ENCODE data around the gene IL31RA.

The IL31RA gene

DNA sequence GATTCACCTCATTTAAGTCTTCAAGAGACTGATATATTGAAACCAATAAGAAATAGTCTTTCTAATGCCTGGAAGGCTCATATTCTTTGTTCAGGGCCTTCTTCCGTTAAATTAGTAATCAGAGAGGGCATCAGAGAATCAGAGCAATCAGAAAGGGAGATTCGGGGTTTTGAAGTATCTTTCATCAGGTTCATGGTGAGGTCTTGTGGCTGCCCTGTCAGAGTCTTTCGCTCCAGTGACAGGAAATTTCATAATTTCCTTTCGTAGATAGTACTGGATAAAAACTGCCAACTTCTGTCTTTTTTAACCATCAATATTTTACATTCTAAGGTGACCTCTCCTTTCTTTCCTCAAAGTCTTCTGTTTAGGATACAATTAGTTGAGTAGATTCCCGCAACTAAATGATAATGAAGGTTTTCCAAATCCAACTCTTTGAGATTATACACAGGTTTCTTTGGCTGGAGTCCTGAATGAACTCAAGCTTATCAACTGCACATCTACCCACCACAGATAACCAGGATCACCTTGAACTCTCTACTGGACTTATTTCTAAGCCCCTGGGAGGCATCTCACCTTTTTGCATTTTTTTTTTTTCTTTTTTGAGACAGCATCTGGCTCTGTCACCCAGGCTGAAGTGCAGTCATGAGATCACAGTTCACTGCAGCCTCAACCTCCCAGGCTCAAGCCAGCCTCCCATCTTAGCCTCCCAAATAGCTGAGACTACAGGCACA, 5.5 kb downstream of the IL31RA start:
- TF ChIP-seq, protein P1, sequence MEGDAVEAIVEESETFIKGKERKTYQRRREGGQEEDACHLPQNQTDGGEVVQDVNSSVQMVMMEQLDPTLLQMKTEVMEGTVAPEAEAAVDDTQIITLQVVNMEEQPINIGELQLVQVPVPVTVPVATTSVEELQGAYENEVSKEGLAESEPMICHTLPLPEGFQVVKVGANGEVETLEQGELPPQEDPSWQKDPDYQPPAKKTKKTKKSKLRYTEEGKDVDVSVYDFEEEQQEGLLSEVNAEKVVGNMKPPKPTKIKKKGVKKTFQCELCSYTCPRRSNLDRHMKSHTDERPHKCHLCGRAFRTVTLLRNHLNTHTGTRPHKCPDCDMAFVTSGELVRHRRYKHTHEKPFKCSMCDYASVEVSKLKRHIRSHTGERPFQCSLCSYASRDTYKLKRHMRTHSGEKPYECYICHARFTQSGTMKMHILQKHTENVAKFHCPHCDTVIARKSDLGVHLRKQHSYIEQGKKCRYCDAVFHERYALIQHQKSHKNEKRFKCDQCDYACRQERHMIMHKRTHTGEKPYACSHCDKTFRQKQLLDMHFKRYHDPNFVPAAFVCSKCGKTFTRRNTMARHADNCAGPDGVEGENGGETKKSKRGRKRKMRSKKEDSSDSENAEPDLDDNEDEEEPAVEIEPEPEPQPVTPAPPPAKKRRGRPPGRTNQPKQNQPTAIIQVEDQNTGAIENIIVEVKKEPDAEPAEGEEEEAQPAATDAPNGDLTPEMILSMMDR (IDR thresholded peaks at IDR 0.05; ENCODE audit: control extremely low read depth, extremely low read depth, low read depth, missing control alignments), result no peak
- ChIA-PET CTCF (no interaction called here), POLR2A (no interaction called here)
- DNase-seq (ENCODE audit: extremely low spot score), result no peak

DNA sequence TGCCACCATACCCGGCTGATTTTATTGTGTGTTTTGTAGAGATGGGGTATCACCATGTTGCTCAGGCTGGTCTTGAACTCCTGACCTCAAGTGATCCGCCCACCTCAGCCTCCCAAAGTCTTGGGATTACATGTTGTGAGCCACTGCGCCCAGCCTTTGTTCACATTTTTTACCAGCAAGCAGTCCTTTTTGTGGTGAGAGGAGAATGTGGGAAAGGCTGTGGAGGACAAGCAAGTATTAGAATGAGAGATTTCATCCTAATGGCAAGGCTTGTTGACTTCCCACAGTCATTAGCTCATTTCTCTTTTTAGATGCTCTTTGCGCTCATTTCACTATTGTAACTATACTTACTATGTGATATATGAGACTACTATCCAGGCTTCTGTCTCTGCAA, 6.1 kb downstream of the IL31RA start:
- POLR2A ChIA-PET, result no interaction called here
- TF ChIP-seq, protein P1 (IDR thresholded peaks at IDR 0.05; ENCODE audit: control extremely low read depth, extremely low read depth, low read depth, missing control alignments), result no peak
- CTCF ChIA-PET, result no interaction called here
- DNase-seq (ENCODE audit: extremely low spot score), result no peak

DNA sequence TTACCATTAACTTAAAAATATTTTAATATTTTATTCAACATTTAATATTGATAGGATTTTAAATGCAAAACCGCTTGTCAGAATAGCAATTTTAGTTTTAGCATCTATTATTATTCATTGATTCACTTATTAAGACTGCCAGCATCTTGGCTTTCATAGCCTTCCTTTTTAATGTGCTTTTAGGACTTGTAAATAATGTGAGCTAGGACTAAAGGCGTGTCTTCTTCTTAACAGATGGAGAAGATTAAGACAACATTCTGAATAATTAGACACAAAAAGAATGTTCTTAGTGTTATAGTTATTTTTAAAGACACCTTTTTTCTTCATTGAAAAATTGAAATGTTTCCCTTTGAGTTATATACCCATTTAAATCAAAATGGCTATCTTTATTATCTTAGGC, 6.9 kb downstream of the IL31RA start:
- ChIA-PET CTCF (no interaction called here), POLR2A (no interaction called here)
- TF ChIP-seq, protein P1 (IDR thresholded peaks at IDR 0.05; ENCODE audit: control extremely low read depth, extremely low read depth, low read depth, missing control alignments), result no peak
- no peak for DNase-seq (ENCODE audit: extremely low spot score)

DNA sequence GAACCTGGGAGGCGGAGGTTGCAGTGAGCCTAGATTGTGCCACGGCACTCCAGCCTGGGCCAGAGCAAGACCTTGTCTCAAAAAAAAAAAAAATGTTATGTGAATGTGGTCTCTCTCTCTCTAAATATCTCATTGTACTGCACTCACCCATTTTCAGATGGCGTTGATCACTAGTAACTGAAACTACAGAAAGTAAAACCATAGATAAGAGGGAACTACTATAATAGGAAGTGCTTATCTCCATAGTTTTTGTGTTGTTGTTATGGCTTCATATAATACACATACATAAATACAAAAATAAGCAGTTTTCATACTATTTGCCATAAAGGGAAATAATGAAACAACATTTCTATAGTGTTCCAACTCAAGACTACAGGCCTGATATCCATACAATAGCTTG, 9.1 kb downstream of the IL31RA start:
- ChIA-PET POLR2A (no interaction called here), CTCF (no interaction called here)
- DNase-seq (ENCODE audit: extremely low spot score), result no peak
- TF ChIP-seq, protein P1 (IDR thresholded peaks at IDR 0.05; ENCODE audit: control extremely low read depth, extremely low read depth, low read depth, missing control alignments), result no peak

DNA sequence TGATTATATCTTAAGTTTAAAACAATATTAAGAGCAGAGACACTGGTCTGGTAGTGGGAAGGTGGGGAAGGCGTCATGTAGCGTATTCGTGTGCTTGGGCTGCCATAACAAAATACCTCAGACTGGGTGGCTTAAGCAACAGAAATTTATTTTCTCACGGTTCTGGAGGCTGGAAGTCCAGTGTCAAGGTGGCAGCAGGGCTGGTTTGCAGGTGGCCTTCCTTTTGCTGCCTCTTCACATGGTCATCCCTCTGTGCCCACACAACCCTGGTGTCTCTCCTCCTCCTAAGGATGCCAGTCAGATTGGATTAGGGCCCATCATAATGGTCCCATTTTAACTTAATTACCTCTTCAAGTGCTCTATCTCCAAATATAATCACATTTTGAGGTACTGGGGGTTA, 9.6 kb downstream of the IL31RA start:
- ChIA-PET CTCF (no interaction called here), POLR2A (no interaction called here)
- TF ChIP-seq, protein P1 (IDR thresholded peaks at IDR 0.05; ENCODE audit: control extremely low read depth, extremely low read depth, low read depth, missing control alignments), result no peak
- DNase-seq (ENCODE audit: extremely low spot score), result no peak

DNA sequence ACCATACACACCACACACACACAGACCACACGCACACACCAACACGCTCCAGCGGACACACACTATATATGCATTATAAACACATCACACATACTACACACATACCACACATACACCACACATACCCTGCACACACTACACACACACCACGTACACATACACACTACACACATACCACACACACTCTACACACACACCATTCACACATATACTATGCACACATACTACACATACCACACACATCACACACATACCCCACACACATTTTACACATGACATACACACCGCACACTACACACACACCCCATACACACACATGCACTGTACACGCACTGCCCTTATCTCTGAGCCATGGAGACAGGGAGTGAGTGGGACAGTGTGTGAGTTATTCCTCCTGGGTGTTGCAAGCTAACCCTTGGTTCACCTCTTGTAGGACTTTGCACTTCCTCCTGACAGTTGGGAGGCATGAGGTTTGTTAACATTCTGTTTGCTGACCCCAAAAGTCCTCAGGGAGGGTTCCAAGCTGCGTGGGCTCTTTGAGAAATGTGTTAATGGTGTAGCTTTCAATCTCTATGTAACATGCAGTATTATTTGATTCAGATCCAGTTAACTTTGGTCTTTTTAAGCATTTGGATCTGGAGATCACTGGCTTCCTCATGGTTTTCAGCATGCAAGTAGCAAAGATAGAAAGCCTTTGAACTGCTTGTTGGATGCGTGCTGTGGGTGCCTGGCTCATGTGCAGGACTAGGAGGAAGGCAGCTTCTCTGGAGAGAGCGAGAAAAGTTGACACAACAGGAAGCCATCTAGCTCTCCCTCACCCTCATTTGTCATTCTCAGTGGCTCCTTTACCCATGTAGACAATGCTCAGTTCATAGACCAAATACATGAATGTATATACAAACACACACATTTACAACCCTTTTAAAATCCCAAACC, 13.7 kb downstream of the IL31RA start:
- ChIA-PET POLR2A (interaction anchor here (0.5 kb wide), 1 partner anchor 281 kb away, joined by 4 read pairs; no protein-coding TSS in a partner anchor), CTCF (interaction anchor here (1.4 kb wide), 1 partner anchor 11 kb away, joined by 3 read pairs; no protein-coding TSS in a partner anchor)
- TF ChIP-seq, protein P1 (IDR thresholded peaks at IDR 0.05; ENCODE audit: control extremely low read depth, extremely low read depth, low read depth, missing control alignments), result no peak
- DNase-seq (ENCODE audit: extremely low spot score), result no peak
